OCI-M1 (cell line): ENCODE results near the gene DOCK11.
"Not testable (repeated sequence)": the region's sequence is repeated elsewhere in the genome, so short reads cannot be mapped to it uniquely, and the experiment has no call there.

Experiments
- DNase-seq: peaks from one replicate; lab custom pipeline; 2025; lab: John Stamatoyannopoulos, UW

The DOCK11 gene

GRCh38 chrX:118698516-118699170 is 203.0 kb downstream of the DOCK11 start:
- peak; percentile 58 for DNase-seq

- no peak for DNase-seq
Observed at GRCh38 chrX:118702741-118703140, 207.1 kb downstream of the DOCK11 start.

GRCh38 chrX:118706681-118707080 is 211.1 kb downstream of the DOCK11 start:
- DNase-seq, result no peak

GRCh38 chrX:118714521-118714920 is 218.9 kb downstream of the DOCK11 start:
- no peak for DNase-seq

GRCh38 chrX:118715917-118716316 is 220.3 kb downstream of the DOCK11 start:
- not testable (repeated sequence) for DNase-seq

- not testable (repeated sequence) for DNase-seq
Observed at GRCh38 chrX:118716833-118717232, 221.2 kb downstream of the DOCK11 start.

GRCh38 chrX:118717678-118718391 is 222.2 kb downstream of the DOCK11 start:
- no peak for DNase-seq

GRCh38 chrX:118718737-118719136 is 223.1 kb downstream of the DOCK11 start:
- DNase-seq, result no peak

- DNase-seq, result no peak
Observed at GRCh38 chrX:118720058-118720707, 224.6 kb downstream of the DOCK11 start.

- no peak for DNase-seq
Observed at GRCh38 chrX:118723376-118723775, 227.8 kb downstream of the DOCK11 start.

- peak; percentile 46 for DNase-seq
Observed at GRCh38 chrX:118724365-118724764, 228.8 kb downstream of the DOCK11 start.

- peak; percentile 84 for DNase-seq
Observed at GRCh38 chrX:118724775-118725174, 229.2 kb downstream of the DOCK11 start.

- peak; percentile 22 for DNase-seq
Observed at GRCh38 chrX:118726396-118726795, 230.8 kb downstream of the DOCK11 start.

- DNase-seq, result peak; percentile 82
Observed at GRCh38 chrX:118726887-118727685, 231.5 kb downstream of the DOCK11 start, which contains the start of gene IL13RA1. TSS of gene IL13RA1 (plus strand) at chrX:118727606. CDS start at chrX:118727639, 33 bp downstream.

GRCh38 chrX:118727686-118728339 is 232.2 kb downstream of the DOCK11 start:
- peak; percentile 7 for DNase-seq

GRCh38 chrX:118729042-118729652 is 233.5 kb downstream of the DOCK11 start:
- no peak for DNase-seq

- no peak for DNase-seq
Observed at GRCh38 chrX:118730500-118731247, 235.1 kb downstream of the DOCK11 start.

- not testable (repeated sequence) for DNase-seq
Observed at GRCh38 chrX:118732551-118732950, 236.9 kb downstream of the DOCK11 start.

GRCh38 chrX:118734909-118735308 is 239.3 kb downstream of the DOCK11 start:
- DNase-seq, result no peak
